ENCODE data around the gene KNSTRN.

Gene KNSTRN

DNA sequence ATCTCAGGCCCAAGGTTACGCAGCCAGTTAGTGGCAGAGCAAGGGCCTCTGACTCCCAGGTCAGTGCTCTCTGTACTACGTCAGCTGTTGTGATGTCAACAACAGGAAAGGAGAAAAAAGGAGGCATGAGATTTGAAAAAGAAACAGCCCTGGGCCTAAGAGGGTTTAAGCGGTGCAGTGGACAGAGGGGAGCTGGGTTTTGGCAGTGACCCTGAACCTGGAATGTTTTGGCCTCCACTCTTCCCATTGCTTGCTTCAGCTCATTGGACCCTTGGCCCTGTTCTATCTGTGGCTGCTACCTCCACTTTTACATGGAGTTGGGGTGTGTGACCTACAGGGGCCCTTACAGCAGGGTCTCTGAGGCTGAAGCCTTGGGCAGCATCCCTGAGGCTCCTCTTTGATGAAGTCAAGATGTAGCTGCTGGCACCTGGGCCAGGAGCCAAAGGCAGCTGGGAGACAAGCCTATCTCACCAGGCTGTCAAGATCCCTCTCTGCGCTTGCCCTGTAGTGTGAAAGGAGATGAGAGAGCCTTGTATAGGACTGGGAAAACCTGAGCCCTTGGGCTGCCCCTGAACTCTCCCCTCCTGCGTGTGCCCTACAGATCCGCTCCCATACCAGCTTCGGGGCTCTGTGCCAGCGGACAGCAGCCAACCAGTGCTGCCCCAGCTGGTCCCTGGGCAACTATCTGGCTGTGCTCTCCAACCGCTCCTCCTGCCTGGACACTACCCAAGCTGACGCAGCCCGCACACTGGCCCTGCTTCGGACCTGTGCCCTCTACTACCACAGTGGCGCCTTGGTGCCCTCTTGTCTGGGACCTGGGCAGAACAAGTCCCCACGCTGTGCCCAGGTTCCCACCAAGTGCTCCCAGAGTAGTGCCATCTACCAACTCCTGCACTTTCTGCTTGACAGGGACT, 15.8 kb upstream of the KNSTRN start:
- DNase-seq (ENCODE audit: low spot score), result peak; percentile 62

DNA sequence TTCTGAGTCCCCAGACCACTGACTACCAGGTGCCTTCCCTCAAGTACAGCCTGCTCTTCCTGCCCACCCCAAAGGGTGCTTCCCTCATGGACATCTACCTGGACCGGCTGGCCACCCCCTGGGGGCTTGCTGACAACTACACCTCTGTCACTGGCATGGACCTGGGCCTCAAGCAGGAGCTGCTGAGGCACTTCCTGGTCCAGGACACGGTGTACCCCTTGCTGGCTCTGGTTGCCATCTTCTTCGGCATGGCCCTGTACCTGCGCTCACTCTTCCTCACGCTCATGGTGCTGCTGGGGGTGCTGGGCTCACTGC, 15.2 kb upstream of the KNSTRN start:
- DNase-seq (ENCODE audit: low spot score), result no peak

- peak; percentile 65 for DNase-seq (ENCODE audit: low spot score)
These were observed 14.6 kb upstream of the KNSTRN start for GRCh38 chr15:40367686-40368611.

DNA sequence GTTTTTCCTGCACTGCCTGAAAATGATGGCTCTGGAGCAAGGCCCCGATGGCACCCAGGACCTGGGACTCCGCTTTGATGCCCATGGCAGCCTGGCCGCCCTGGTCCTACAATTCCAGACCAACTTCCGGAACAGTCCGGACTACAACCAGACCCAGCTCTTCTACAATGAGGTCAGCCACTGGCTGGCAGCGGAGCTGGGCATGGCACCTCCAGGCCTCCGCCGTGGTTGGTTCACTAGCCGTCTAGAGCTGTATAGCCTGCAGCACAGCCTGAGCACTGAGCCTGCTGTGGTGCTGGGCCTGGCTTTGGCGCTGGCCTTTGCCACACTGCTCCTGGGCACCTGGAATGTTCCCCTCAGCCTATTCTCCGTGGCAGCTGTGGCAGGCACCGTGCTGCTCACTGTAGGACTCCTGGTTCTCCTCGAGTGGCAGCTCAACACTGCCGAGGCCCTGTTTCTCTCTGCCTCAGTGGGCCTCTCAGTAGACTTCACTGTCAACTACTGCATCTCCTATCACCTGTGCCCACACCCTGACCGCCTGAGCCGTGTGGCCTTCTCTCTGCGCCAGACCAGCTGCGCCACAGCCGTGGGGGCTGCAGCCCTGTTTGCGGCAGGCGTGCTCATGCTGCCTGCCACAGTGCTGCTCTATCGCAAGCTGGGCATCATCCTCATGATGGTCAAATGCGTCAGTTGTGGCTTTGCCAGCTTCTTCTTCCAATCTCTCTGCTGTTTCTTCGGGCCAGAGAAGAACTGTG, 13.6 kb upstream of the KNSTRN start:
- DNase-seq (ENCODE audit: low spot score), result no peak

GRCh38 chr15:40369474-40369869, 13.0 kb upstream of the KNSTRN start:
- no peak for DNase-seq (ENCODE audit: low spot score)

DNA sequence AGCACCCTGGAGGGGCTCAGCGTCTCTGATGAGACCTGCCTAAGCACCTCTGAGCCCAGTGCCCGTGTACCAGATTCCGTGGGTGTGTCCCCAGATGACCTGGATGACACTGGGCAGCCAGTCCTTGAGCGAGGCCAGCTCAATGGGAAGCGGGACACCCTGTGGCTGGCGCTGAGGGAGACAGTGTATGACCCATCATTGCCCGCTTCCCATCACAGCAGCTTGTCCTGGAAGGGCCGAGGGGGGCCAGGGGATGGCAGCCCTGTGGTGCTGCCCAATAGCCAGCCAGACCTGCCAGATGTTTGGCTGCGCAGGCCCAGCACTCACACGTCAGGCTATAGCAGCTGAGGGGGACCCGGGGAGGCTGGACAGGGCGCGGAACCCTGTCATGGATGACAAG, 12.6 kb upstream of the KNSTRN start:
- no peak for DNase-seq (ENCODE audit: low spot score)

GRCh38 chr15:40372981-40373380, 9.5 kb upstream of the KNSTRN start:
- DNase-seq (ENCODE audit: low spot score), result no peak

DNA sequence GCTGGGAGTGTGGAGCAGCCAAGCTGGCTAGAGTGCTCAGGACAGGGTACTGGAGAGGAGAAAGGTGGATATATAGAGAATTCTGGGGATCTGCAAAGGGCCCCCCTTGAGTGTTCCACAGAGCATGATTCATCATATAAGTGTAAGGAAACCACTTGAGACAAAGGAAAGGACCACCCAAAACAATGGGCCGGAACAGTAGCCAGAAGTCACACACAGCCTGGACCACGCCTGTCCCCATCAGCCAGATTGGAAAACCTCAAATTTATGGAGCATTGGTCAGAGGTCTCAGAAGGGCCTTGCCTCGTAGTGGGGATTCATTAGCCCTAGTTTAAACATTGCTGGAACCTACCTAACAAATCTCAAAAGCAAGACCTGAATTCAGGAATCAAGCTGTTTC, 4.9 kb upstream of the KNSTRN start:
- DNase-seq (ENCODE audit: low spot score), result no peak

DNA sequence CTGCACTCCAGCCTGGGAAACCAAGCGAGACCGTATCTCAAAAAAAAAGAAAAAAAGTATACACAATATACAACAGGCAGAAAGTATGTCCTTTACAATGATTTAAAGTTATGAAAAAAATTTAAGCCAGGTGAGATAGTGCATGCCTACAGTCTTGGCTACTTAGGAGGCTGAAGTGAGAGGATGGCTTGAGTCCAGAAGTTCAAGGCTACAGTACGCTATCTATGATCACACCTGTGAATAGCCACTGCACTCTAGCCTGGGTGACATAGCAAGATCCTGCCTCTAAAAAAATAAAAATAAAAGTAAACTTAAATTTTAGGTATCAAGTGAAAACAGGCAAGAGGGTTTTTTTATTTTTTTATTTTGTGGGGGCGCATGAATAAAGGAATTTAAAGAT, 3.1 kb upstream of the KNSTRN start:
- no peak for DNase-seq (ENCODE audit: low spot score)

DNA sequence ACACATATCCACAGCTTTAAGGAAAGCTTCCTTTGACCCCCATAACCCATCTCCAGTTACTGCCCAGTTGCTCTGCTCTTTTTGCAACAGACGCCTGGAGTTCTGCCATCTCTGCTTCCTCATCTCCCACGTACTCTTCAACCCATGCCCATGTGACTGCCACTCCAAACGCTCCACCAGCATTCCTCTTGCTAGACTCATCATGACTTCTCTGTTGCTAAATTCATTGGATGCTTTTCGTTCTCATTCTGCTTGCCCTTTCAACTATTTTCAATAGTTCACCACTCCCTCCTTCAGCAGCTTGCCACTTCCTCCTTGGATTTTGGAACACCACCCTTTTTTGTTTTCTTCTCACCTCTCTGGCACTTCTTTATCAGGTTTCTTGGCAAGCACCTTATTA, 2.7 kb upstream of the KNSTRN start:
- no peak for DNase-seq (ENCODE audit: low spot score)

DNA sequence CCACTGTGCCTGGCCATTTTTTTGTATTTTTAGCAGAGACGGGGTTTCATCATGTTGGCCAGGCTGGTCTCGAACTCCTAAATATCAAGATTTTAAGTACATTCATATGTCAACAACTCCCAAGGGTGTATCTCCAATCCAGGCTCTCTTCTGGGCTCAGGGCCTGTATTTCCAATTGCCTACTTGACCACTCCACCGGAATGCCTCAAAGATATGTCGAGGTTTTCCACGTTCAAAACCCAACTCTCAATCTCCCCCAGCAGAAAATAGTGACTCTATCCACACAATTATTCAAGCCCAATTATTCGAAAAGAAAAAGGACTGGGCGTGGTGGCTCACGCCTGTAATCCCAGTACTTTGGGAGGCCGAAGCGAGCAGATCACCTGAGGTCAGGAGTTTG, 1.9 kb upstream of the KNSTRN start:
- DNase-seq (ENCODE audit: low spot score), result no peak

DNA sequence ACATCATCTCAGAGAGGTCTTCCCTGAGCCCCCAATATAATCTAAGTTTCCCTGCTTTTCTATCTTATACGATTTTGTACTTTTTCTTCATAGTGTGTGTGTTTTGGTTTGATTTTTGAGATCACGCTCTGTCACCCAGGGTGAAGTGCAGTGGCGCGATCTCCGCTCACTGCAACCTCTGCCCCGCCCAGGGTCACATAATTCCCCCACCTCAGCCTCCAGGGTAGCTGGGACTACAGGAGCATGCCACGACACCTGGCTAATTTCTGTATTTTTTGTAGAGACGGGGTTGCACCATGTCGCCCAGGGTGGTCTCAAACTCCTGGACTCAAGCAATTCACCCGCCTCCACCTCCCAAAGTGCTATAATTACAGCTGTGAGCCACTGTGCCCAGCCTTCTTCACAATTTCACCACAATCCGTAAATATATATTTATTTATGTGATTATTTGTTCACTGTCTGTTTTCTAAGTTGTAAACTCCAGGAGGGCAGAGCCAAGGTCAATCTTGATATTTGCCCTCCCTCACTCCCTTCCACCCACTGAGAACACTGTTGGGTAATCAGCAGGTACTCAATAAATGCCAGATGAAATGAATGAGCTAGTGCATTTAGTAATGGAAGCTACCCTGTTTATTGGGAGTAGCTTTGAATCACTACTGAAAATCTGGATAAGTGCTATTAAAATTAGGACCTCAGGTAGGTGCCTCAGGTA, 547 bp upstream of the KNSTRN start:
- no peak for DNase-seq (ENCODE audit: low spot score)

DNA sequence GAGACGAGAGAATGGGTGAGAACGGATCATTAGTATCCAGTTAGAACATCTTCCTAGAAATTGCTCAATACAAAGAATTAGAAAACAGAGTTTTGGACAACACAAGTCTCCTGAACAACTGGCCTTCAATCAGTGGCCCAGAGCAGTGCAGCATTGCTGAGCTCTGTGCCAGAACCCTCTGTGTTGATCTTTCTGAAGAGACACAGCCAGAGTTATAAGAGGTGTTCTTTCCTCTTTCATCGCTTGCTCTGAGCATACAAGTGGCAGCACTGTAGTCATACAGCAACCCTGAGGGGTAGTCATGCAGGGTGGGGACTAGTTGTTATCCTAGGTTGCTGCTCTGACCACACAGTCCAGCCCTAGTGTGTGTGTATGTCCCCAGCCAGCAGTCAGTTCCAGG, 4.0 kb downstream of the KNSTRN start:
- DNase-seq (ENCODE audit: low spot score), result no peak

DNA sequence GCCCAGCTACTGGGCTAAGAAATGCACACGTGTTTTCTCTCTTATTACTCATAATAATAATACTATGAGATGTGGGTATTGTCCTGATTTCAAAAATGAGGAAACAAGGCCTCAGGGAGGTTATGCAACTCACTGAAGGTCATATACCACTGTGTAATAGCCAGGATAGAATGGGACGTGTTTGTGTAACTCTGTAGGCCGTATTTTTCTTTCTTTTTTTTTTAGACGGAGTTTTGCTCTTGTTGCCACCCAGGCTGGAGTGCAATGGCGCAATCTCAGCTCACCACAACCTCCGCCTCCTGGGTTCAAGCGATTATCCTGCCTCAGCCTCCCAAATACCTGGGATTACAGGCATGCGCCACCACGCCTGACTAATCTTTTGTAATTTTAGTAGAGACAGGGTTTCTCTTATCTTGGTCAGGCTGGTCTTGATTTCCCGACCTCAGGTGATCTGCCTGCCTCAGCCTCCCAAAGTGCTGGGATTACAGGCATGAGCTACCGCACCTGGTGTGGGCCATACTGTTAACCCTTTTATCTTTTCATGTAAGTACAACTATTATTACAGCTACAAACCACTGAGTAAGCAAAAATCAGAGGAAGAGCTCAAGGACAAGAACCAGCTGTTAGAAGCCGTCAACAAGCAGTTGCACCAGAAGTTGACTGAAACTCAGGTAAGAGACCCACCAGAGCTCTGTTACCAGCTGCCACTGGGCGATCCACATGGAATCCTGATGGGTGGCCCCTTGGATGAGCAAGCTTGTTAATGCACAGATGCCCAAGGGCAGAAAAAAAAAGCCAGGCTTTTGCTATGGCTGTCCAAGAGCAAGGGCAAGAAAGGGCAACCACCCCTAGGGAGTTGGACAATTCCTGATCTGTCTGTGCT, 6.7 kb downstream of the KNSTRN start:
- DNase-seq (ENCODE audit: low spot score), result no peak

DNA sequence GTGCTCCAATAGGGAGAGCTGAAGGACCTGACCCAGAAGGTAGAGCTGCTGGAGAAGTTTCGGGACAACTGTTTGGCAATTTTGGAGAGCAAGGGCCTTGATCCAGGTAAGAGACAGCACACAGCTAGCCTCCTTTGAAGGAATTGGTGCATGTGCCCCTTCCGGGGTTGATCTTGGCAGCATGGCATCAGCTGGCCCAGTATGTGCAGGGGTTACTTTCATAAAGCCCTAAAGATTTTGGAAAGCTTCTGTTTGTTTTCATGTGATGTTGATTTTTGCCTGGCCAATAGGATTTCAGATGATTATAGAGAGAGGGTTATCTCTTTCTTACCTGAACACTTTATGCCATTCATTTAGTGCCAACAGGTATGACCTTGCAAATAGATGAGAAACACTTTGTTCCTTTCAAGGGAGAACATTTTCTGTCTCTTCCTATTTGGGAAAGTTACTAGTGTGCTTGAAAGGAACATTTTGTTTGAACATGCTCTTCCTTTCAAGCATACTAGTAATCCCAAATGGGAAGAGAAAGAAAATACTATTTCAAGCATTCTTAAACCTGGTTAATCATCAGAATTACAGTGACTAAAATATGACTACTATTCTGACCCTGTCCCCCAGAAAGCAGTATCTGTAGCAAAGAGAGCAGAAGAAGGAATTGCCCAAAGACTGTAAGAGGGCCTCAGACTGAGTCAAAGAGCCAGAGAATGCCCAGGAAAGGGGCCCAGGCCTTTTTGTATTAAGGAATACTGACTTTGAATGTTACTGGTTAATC, 7.5 kb downstream of the KNSTRN start:
- DNase-seq (ENCODE audit: low spot score), result no peak

DNA sequence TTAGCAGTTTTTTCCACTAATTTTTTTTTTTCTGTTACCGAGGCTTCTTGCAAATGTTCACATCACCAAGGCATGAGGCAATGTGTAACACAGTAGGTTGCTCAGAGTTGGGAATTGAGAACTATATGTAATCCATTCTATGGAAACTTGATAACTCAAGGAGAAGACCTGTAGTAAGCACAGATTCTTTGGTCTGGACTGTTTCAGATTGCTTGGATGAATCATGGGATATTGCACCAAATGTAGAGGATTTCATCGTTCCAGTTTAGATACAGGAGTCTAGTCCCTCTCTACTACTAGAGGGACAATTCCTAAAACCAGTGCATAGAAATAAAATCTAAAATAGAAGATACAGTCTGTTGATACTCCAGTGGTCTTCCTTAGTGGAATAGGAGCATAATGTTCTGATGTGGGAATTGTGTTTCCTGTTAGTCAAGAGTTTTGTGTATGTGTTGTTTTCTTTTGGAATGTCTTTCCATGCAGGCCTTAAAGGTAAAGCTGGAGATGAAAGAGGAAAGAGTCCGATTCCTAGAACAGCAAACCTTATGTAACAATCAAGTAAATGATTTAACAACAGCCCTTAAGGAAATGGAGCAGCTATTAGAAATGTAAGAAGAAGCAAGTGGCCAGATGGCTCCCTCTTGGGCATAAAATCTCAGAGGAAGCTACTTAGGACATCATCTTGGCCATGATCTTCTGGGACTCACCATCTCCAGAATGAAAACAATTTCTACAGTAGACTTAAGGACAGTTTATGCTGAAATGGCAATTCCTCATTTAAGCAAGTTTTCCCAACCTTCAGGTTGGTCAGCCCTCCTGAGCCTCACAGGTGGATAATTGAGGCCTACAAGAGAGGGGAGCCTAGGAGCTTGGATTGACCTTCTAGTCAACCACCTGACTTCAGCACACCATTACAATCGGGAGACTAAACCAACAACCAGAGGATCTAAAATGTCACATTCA, 10.7 kb downstream of the KNSTRN start:
- DNase-seq (ENCODE audit: low spot score), result no peak

DNA sequence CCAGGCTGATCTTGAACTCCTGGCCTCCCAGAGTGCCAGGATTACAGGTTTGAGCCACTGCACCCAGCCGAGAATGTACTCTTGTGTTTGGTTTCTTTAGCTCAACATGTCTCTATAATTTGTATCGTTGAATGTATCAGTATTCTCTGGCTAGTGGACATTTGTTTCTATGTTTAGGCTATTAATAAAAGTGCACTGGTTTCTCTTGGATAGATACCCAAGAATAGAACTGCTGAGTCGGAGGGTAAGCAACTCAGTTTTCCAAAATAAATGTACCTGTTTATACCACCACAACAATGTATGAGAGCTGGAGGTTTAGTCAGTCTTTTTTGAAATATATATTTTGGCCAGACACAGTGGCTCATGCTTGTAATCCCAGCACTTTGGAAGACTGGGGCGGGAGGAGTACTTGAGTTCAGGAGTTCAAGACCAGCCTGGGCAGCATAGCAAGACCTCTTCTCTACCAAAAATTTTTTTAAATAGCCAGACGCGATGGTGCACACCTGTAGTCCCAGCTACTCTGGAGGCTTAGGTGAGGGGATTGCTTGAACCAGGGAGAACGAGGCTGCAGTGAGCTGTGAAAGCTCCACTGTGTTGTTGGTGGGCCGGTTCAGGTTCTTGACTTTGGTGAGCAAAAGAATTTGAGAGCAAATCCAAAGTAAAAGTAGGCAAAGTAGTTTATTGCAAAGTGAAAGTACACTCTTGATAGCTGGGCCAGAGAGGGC, 15.3 kb downstream of the KNSTRN start:
- DNase-seq (ENCODE audit: low spot score), result no peak

GRCh38 chr15:40398413-40398873, 15.9 kb downstream of the KNSTRN start:
- DNase-seq (ENCODE audit: low spot score), result no peak
